ENCODE results near the gene CHRNB2.

CHRNB2 gene

GRCh38 chr1:154611150-154611862 is 43.7 kb downstream of the CHRNB2 start:
- in situ Hi-C loops (cut with HindIII; ENCODE audit: low pct_ligation_motif_present, low sequenced_read_pairs): no loop called here
- TF ChIP-seq CTCF (IDR thresholded peaks at IDR 0.05; ENCODE audit: low read depth, low read length, missing control alignments): no peak
- DNase-seq: no peak

GRCh38 chr1:154614247-154614646 is 46.7 kb downstream of the CHRNB2 start:
- no peak for DNase-seq
- in situ Hi-C loops (cut with HindIII; ENCODE audit: low pct_ligation_motif_present, low sequenced_read_pairs): no loop called here
- TF ChIP-seq CTCF (IDR thresholded peaks at IDR 0.05; ENCODE audit: low read depth, low read length, missing control alignments): peak; percentile 31
- Histone ChIP-seq H3K36me3 (replicated peaks) (no peaks in the 10 kb centered on the region), H3K4me3 (ENCODE audit: low read depth, low read length) (no peak overlapping the region), H3K27ac (no peak overlapping the region), H3K27me3 (replicated peaks) (no peaks in the 10 kb centered on the region)

More at GRCh38 chr1:154611150-154611862, 43.7 kb downstream of the CHRNB2 start:
- Histone ChIP-seq H3K27me3 (replicated peaks) (no peaks in the 10 kb centered on the region), H3K27ac (no peak overlapping the region), H3K36me3 (replicated peaks) (no peaks in the 10 kb centered on the region), H3K4me3 (ENCODE audit: low read depth, low read length) (no peak overlapping the region)

- DNase-seq: no peak
- no peak overlapping the region for H3K27ac ChIP-seq
- in situ Hi-C loops (cut with HindIII; ENCODE audit: low pct_ligation_motif_present, low sequenced_read_pairs): no loop called here
Measured at GRCh38 chr1:154614901-154615300, 47.3 kb downstream of the CHRNB2 start.

GRCh38 chr1:154615411-154615810 is 47.8 kb downstream of the CHRNB2 start:
- no peak for TF ChIP-seq CTCF (IDR thresholded peaks at IDR 0.05; ENCODE audit: low read depth, low read length, missing control alignments)
- Histone ChIP-seq H3K4me3 (ENCODE audit: low read depth, low read length) (no peak overlapping the region), H3K27ac (no peak overlapping the region), H3K27me3 (replicated peaks) (no peaks in the 10 kb centered on the region), H3K36me3 (replicated peaks) (no peaks in the 10 kb centered on the region)
- in situ Hi-C loops (cut with HindIII; ENCODE audit: low pct_ligation_motif_present, low sequenced_read_pairs): no loop called here
- no peak for DNase-seq

More at GRCh38 chr1:154614901-154615300, 47.3 kb downstream of the CHRNB2 start:
- Histone ChIP-seq H3K27me3 (replicated peaks) (no peaks in the 10 kb centered on the region), H3K4me3 (ENCODE audit: low read depth, low read length) (no peak overlapping the region), H3K36me3 (replicated peaks) (no peaks in the 10 kb centered on the region)
- peak; percentile 45 for TF ChIP-seq CTCF (IDR thresholded peaks at IDR 0.05; ENCODE audit: low read depth, low read length, missing control alignments)

GRCh38 chr1:154616659-154617345 is 49.2 kb downstream of the CHRNB2 start:
- TF ChIP-seq CTCF (IDR thresholded peaks at IDR 0.05; ENCODE audit: low read depth, low read length, missing control alignments): no peak
- Histone ChIP-seq H3K36me3 (replicated peaks) (no peaks in the 10 kb centered on the region), H3K4me3 (ENCODE audit: low read depth, low read length) (no peak overlapping the region), H3K27ac (peak overlapping the region; percentile 71), H3K27me3 (replicated peaks) (no peaks in the 10 kb centered on the region)
- peak; percentile 72 for DNase-seq
- in situ Hi-C loops (cut with HindIII; ENCODE audit: low pct_ligation_motif_present, low sequenced_read_pairs): no loop called here

Data from brain microvascular endothelial cell (primary cell).